SK-N-MC (cell line): Measurements from ENCODE around the gene PDE11A.

Experiments
- DNase-seq: peaks from one replicate; pipeline ENCODE4 v3.0.0-alpha.2; 2011; ENCODE audit warnings: low read depth, low spot score
- H3K27ac ChIP-seq: fragments of 200-600 bp; sonication (generic); 2 replicates; pipeline ENCODE4 v1.5.1; 2016; ENCODE audit warnings: mixed run types
- H3K36me3 ChIP-seq: fragments of 200-600 bp; sonication (generic); 2 replicates; pipeline ENCODE4 v1.6.1; 2017; ENCODE audit warnings: antibody characterized with exemption, low read length, mixed read lengths; ENCODE audit not compliant: insufficient read depth
- H3K4me3 ChIP-seq: fragments of 200-600 bp; sonication (generic); 2 replicates; pipeline ENCODE4 v1.5.1; 2016
- H3K9ac ChIP-seq: fragments of 200-600 bp; sonication (generic); 2 replicates; pipeline ENCODE4 v1.8.0; 2017; ENCODE audit warnings: mixed run types, mixed read lengths; ENCODE audit not compliant: insufficient read length
- H3K9me3 ChIP-seq: fragments of 200-600 bp; sonication (generic); 2 replicates; pipeline ENCODE4 v1.6.1; 2017; ENCODE audit warnings: low read depth, mild to moderate bottlenecking, antibody characterized with exemption, low read length, moderate library complexity, mixed read lengths
- EZH2 ChIP-seq: fragments of 200-600 bp; sonication (generic); IDR thresholded peaks from one replicate; pipeline ENCODE4 v1.6.1; 2017; ENCODE audit warnings: antibody characterized with exemption
- FOXP2 ChIP-seq: optimal IDR thresholded peaks from 2 replicates; pipeline ENCODE3; 2011; ENCODE audit warnings: mild to moderate bottlenecking, moderate library complexity; ENCODE audit not compliant: insufficient read depth; ENCODE audit errors: extremely low read length, control extremely low read depth
- POLR2AphosphoS5 ChIP-seq: IDR thresholded peaks from 2 replicates; pipeline ENCODE4 v1.6.1; 2012; ENCODE audit warnings: mild to moderate bottlenecking, low read depth, low read length, borderline replicate concordance

The PDE11A gene

DNA sequence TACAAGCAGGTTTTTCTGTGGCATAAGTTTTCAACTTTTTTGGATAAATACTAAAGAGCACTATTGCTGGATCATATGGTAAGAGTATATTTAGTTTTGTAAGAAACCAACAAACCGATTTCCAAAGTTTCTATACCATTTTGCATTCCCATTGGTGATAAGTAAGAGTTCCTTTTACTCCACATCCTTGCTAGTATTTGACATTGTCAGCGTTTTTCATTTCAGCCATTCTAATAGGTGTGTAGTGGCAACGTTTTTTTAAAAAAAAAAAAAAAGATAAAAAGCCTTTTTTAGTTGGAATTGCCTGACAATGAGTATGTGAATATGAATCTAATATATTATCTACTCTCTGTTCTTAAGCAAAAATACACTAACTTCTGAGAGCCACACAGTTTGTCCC lies 494.1 kb downstream of the PDE11A start:
- Histone ChIP-seq H3K9ac (no peak overlapping the region), H3K27ac (no peak overlapping the region), H3K4me3 (no peak overlapping the region), H3K9me3 (no peaks in the 10 kb centered on the region), H3K36me3 (no peaks in the 10 kb centered on the region)
- TF ChIP-seq EZH2, result no peak
- TF ChIP-seq FOXP2, result no peak
- no peak for TF ChIP-seq POLR2AphosphoS5
- no peak for DNase-seq

DNA sequence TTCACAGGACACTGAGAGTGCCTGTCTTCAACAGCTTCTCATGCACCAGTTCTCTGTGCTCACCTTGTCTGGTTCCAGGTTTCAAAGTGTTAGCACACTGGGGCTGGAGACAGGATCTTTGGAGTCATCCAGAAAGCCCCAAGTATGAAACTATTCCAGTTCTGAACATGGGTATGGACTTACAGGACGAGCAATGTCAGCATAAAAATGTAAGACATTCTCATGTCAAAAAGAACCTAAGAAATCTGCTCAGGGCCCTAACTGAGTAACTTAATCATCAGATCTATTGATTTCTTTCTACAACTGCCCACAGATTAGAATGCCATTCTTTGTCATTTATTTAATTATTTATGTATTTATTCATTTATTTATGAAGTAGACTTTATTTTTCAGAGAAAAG lies 495.5 kb downstream of the PDE11A start:
- Histone ChIP-seq H3K27ac (no peak overlapping the region), H3K36me3 (no peaks in the 10 kb centered on the region), H3K9me3 (no peaks in the 10 kb centered on the region), H3K9ac (no peak overlapping the region), H3K4me3 (no peak overlapping the region)
- DNase-seq, result no peak
- TF ChIP-seq EZH2 (no peak), POLR2AphosphoS5 (no peak), FOXP2 (no peak)

DNA sequence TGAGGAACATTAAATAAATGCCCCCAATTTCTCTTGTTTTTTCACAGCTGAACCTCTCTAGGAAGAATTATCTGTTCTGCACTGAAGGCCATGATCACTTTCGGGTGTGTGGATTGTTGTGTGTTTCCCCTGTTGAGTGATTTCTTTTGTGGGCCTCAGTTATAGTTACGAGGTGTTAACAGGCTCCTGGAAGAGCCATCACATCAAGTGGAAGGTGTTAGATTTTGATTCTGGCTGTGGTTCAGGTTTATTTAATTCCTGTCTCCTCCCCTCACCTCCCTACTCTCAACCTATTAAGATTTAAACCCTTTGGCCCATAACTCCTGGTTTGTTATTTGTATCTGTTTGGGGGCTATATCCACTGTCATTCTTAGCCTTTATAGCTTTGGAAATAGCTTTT lies 497.2 kb downstream of the PDE11A start:
- no peaks in the 10 kb centered on the region for H3K9me3 ChIP-seq
- DNase-seq, result no peak
- no peak overlapping the region for H3K4me3 ChIP-seq
- no peak overlapping the region for H3K27ac ChIP-seq
- no peak for TF ChIP-seq POLR2AphosphoS5
- no peak for TF ChIP-seq EZH2
- no peak for TF ChIP-seq FOXP2
- H3K36me3 ChIP-seq, result no peaks in the 10 kb centered on the region
- H3K9ac ChIP-seq, result no peak overlapping the region

DNA sequence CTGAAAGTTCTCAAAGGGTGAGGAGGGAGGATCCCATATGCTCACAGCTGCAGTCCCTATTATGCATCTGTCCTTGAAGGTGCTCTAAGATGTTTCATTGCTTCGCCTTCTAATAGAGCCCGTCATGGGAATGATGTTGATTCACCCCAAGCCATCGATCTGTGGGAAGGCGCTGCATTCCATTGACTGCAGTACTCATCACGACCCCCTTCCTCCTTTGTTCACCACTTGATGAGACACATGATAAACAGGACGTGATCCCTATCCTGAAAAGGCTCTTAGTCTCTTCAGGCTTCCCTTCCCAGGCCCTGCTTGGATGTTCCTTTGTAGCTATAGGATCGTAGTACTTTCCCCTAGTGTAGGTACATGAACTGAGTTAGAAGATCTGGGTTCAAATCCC lies 498.2 kb downstream of the PDE11A start:
- no peak for TF ChIP-seq EZH2
- no peak for TF ChIP-seq FOXP2
- TF ChIP-seq POLR2AphosphoS5, result no peak
- Histone ChIP-seq H3K36me3 (no peaks in the 10 kb centered on the region), H3K9ac (no peak overlapping the region), H3K27ac (no peak overlapping the region), H3K4me3 (no peak overlapping the region), H3K9me3 (no peaks in the 10 kb centered on the region)
- no peak for DNase-seq
